OCI-LY7 (cell line): Measurements from ENCODE around the gene ADGRG4.

Experiments
- EZH2phosphoT487 ChIP-seq: fragments of 200-600 bp; sonication (generic); IDR thresholded peaks from 2 replicates; pipeline ENCODE4 v1.6.1; 2018; ENCODE audit warnings: low read depth, borderline replicate concordance, mild to moderate bottlenecking, mixed run types, antibody characterized with exemption, low read length, moderate library complexity, mixed read lengths
- TF ChIP-seq, protein P1 (sequence below): fragments of 200-600 bp; sonication (generic); conservative IDR thresholded peaks from 2 replicates; pipeline ENCODE4 v1.5.1; 2014; ENCODE audit warnings: mild to moderate bottlenecking, antibody characterized with exemption, low read length, moderate library complexity, mixed read lengths

- TF ChIP-seq, protein P1, sequence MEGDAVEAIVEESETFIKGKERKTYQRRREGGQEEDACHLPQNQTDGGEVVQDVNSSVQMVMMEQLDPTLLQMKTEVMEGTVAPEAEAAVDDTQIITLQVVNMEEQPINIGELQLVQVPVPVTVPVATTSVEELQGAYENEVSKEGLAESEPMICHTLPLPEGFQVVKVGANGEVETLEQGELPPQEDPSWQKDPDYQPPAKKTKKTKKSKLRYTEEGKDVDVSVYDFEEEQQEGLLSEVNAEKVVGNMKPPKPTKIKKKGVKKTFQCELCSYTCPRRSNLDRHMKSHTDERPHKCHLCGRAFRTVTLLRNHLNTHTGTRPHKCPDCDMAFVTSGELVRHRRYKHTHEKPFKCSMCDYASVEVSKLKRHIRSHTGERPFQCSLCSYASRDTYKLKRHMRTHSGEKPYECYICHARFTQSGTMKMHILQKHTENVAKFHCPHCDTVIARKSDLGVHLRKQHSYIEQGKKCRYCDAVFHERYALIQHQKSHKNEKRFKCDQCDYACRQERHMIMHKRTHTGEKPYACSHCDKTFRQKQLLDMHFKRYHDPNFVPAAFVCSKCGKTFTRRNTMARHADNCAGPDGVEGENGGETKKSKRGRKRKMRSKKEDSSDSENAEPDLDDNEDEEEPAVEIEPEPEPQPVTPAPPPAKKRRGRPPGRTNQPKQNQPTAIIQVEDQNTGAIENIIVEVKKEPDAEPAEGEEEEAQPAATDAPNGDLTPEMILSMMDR, result no peak
- TF ChIP-seq EZH2phosphoT487, result no peak
These were observed 151.9 kb downstream of the ADGRG4 start for GRCh38 chrX:136452614-136453013.
